K562 (cell line): ENCODE results near the gene REEP2. TPM values are rescaled to one million over a fixed set of nuclear protein-coding genes. Genes with fewer than 3 reads are reported as not detected.
A peak's percentile ranks its signal among the peaks of the same experiment; 100 is the strongest.

Experiments
- ATAC-seq: fragments of 200-7000 bp; cut with Tn5 transposase; 3 replicates; pipeline ENCODE4 v1.9.1; 2020; ENCODE audit warnings: moderate library complexity
- BruUV-seq: library from RNA; stranded (reverse); fragments of 400-500 nt; replicated peaks from 2 replicates; lab custom pipeline; 2021; lab: Mats Ljungman, UMichigan
- CTCF ChIA-PET: fragments of 300-600 bp; formaldehyde crosslinking; extraction: SDS; loops from one replicate; lab custom pipeline; 2021; ENCODE audit warnings: low intra/inter-chr PET ratio; lab: Yijun Ruan, JAX
- POLR2A ChIA-PET: fragments of 300-600, 350-650 bp; sonication (Branson Sonifier 250); formaldehyde crosslinking; extraction: SDS; loops from one replicate; lab custom pipeline; 2021; ENCODE audit warnings: antibody characterized with exemption, inconsistent platforms; lab: Yijun Ruan, JAX
- DNase-seq, 4 experiments: peaks; one replicate each; pipeline versions ENCODE4 v3.0.0 to v3.0.0-alpha.2; 2011 to 2018; ENCODE audit warnings: low spot score in 3 of 4, mixed read lengths in 3 of 4; ENCODE audit errors: extremely low read depth in 1 of 4
- FAIRE-seq: peaks from 2 replicates; lab custom pipeline; 2011; peaks lifted over from hg19 to GRCh38; lab: Jason Lieb, UNC
- H2AFZ ChIP-seq: 2 replicates; pipeline ENCODE4 v1.6.0; 2011; ENCODE audit warnings: low read depth, low read length, control low read depth, inconsistent platforms
- H3K27ac ChIP-seq: fragments of 200-600 bp; 3 replicates; pipeline ENCODE4 v1.8.0; 2011; ENCODE audit warnings: low read depth, mild to moderate bottlenecking, control low read depth, inconsistent platforms, low read length, moderate library complexity, mixed read lengths; ENCODE audit errors: extremely low read depth
- H3K27me3 ChIP-seq, 2 experiments: fragments of 300-600 bp in 1 of 2; 2 replicates in 1 of 2; 3 replicates in 1 of 2; pipeline versions ENCODE4 v1.6.0 to v1.8.0; 2011; ENCODE audit warnings: inconsistent platforms in 2 of 2, low read length in 2 of 2, mild to moderate bottlenecking in 1 of 2, mixed read lengths in 1 of 2, moderate library complexity in 1 of 2; ENCODE audit not compliant: control insufficient read depth in 2 of 2, insufficient read depth in 2 of 2
- H3K36me3 ChIP-seq: fragments of 300-600 bp; 3 replicates; pipeline ENCODE4 v1.8.0; 2011; ENCODE audit warnings: mild to moderate bottlenecking, low read length, inconsistent platforms; ENCODE audit not compliant: control insufficient read depth, insufficient read depth
- H3K4me1 ChIP-seq, 2 experiments: fragments of 200-600 bp in 1 of 2; replicated peaks in 1 of 2; 2 replicates in 1 of 2; 3 replicates in 1 of 2; pipeline versions ENCODE4 v1.5.1 to v1.8.0; 2011; ENCODE audit warnings: inconsistent platforms in 2 of 2, low read length in 2 of 2, mild to moderate bottlenecking in 1 of 2, mixed read lengths in 1 of 2, moderate library complexity in 1 of 2; ENCODE audit not compliant: control insufficient read depth in 2 of 2, insufficient read depth in 2 of 2
- H3K4me2 ChIP-seq: 2 replicates; pipeline ENCODE4 v1.6.1; 2011; ENCODE audit warnings: low read length, control low read depth, inconsistent platforms, mixed read lengths; ENCODE audit not compliant: insufficient read depth
- H3K4me3 ChIP-seq: fragments of 200-600 bp; sonication (generic), shearing (Covaris generic); 2 replicates; pipeline ENCODE4 v1.5.1; 2016; ENCODE audit warnings: control low read depth, inconsistent platforms
- H3K79me2 ChIP-seq: fragments of 200-600 bp; 3 replicates; pipeline ENCODE4 v1.8.0; 2011; ENCODE audit warnings: low read length, inconsistent platforms; ENCODE audit not compliant: control insufficient read depth, insufficient read depth
- H3K9ac ChIP-seq, 2 experiments: 2 replicates each; pipeline versions ENCODE4 v1.6.0 to v1.6.1; 2011; ENCODE audit warnings: low read depth in 2 of 2, low read length in 2 of 2, control low read depth in 1 of 2, inconsistent platforms in 1 of 2, mild to moderate bottlenecking in 1 of 2, mixed read lengths in 1 of 2; ENCODE audit not compliant: insufficient read depth in 1 of 2
- H3K9me1 ChIP-seq: one replicate; pipeline ENCODE4 v1.6.0; 2011; ENCODE audit warnings: inconsistent platforms, mild to moderate bottlenecking, low read length, moderate library complexity; ENCODE audit not compliant: control insufficient read depth, insufficient read depth
- H3K9me3 ChIP-seq: replicated peaks from 2 replicates; pipeline ENCODE4 v1.5.1; 2011; ENCODE audit warnings: low read depth, low read length, inconsistent platforms; ENCODE audit not compliant: control insufficient read depth, insufficient read depth
- H4K20me1 ChIP-seq: replicated peaks from 2 replicates; pipeline ENCODE4 v1.6.1; 2011; ENCODE audit warnings: low read length, inconsistent platforms, mixed read lengths; ENCODE audit not compliant: control insufficient read depth, insufficient read depth
- GABPB1 ChIP-seq: sonication (generic); formaldehyde crosslinking; IDR thresholded peaks from 2 replicates; pipeline ENCODE4 v1.8.0; 2022; ENCODE audit warnings: mild to moderate bottlenecking, missing genetic modification reagents
- JUND ChIP-seq, 2 experiments: IDR thresholded peaks; 2 replicates in 1 of 2; 3 replicates in 1 of 2; pipeline ENCODE4 v1.6.1; 2011; ENCODE audit warnings: borderline replicate concordance in 2 of 2, low read depth in 2 of 2, low read length in 2 of 2, improper control_type of control experiment in 1 of 2, missing biosample characterization in 1 of 2, missing genetic modification characterization in 1 of 2, missing genetic modification reagents in 1 of 2
- KAT7 ChIP-seq: sonication (generic); formaldehyde crosslinking; IDR thresholded peaks from 2 replicates; pipeline ENCODE4 v1.8.0; 2022; ENCODE audit warnings: missing genetic modification reagents, mild to moderate bottlenecking, borderline replicate concordance
- PML ChIP-seq: IDR thresholded peaks from 2 replicates; pipeline ENCODE4 v1.6.1; 2012; ENCODE audit warnings: low read length, inconsistent platforms
- PTTG1 ChIP-seq: fragments of 450-650 bp; IDR thresholded peaks from 2 replicates; pipeline ENCODE4 v1.6.1; 2016; ENCODE audit warnings: low read depth, mild to moderate bottlenecking, missing genetic modification characterization, missing compliant biosample characterization
- RBFOX2 ChIP-seq: fragments of 200-400 bp; formaldehyde crosslinking; IDR thresholded peaks from 2 replicates; pipeline ENCODE4 v1.6.1; 2017; ENCODE audit warnings: low read depth, mild to moderate bottlenecking, low read length, moderate library complexity
- TFAP4 ChIP-seq: sonication (generic); formaldehyde crosslinking; IDR thresholded peaks from 2 replicates; pipeline ENCODE4 v1.8.0; 2022; ENCODE audit warnings: missing genetic modification reagents, mild to moderate bottlenecking, moderate library complexity, borderline replicate concordance
- ZBTB40 ChIP-seq, 2 experiments: fragments of 450-650 bp in 1 of 2; sonication (generic) in 1 of 2; formaldehyde crosslinking in 1 of 2; IDR thresholded peaks; 2 replicates each; pipeline versions ENCODE4 v1.7.1 to v1.9.0; 2016 to 2022; ENCODE audit warnings: inconsistent platforms in 1 of 2, mild to moderate bottlenecking in 1 of 2, missing genetic modification reagents in 1 of 2
- ZNF354B ChIP-seq: fragments of 250-450 bp; sonication (Bioruptor Pico); IDR thresholded peaks from 2 replicates; pipeline ENCODE4 v1.4.0; 2020
- ZNF384 ChIP-seq: IDR thresholded peaks from 2 replicates; pipeline ENCODE4 v1.6.1; 2012; ENCODE audit warnings: low read depth, low read length, improper control_type of control experiment
- WGBS: fragments of 100-300 bp; shearing (Covaris generic); methylation state at CpG from one replicate; pipeline ENCODE4 v1.1.6; 2016; ENCODE audit warnings: low coverage, mixed read lengths; ENCODE audit not compliant: insufficient coverage; ENCODE audit errors: missing lambda C conversion rate; 5-methylcytosine and 5-hydroxymethylcytosine counted together
- in situ Hi-C: fragments of 300-500 bp; cut with MboI; formaldehyde crosslinking; loops from 4 replicates; pipeline ENCODE4 v1.15.0; 2018; ENCODE audit warnings: inconsistent platforms, mixed read lengths
- intact Hi-C: fragments of 100-400 bp; cut with micrococcal nuclease; formaldehyde crosslinking; loops from 2 replicates; pipeline ENCODE4 v1.14.2; 2022
- polyA plus RNA-seq, 8 experiments: library from polyadenylated mRNA; depleted of rRNA in 4 of 8; stranded (reverse) in 5 of 8; unstranded in 3 of 8; fragments of >200 nt; fragmentation: Nextera tagmentation in 2 of 8; fragmentation: Illumina TruSeq in 1 of 8; extraction: Ambion mirVana in 2 of 8; extraction: Trizol in 1 of 8; gene quantifications; 2 replicates each; pipeline versions ENCODE4 v1.2.1 to v1.2.3, GENCODE V29; 2011 to 2014; ENCODE audit warnings: inconsistent platforms in 1 of 8, missing spikeins in 1 of 8
- total RNA-seq, 7 experiments: library from RNA; depleted of rRNA in 6 of 7; stranded (reverse); fragments of >200 nt in 6 of 7; fragmentation: Illumina TruSeq in 2 of 7; extraction: Trizol in 2 of 7; gene quantifications; 2 replicates each; pipeline versions ENCODE4 v1.2.1 to v1.2.3, GENCODE V29; 2011 to 2021; ENCODE audit warnings: low replicate concordance in 1 of 7

REEP2 gene
- total and polyA plus RNA-seq, 9 of the 15 experiments (the other 6 are each of a cell fraction or from before 2014, with no cell fraction given): 0.03 to 1.1 (median 0.12) TPM; not detected in 1

- no TSS peak for BruUV-seq
- Histone ChIP-seq H3K9me3 (no peaks in the 10 kb centered on the region), H3K4me3 (peak overlapping the region; percentile 49), H3K9me1 (no peaks in the 10 kb centered on the region), H4K20me1 (no peaks in the 10 kb centered on the region), H3K9ac (peak overlapping the region; percentile 87 to 97), H3K79me2 (peaks cover 6% of the 10 kb centered on the region; the same call in 2 of the 3 replicates), H3K27me3 (no peaks in the 10 kb centered on the region), H3K36me3 (no peaks in the 10 kb centered on the region), H3K4me1 (peaks cover 49 to 51% of the 10 kb centered on the region in 2 experiments), H2AFZ (peak overlapping the region; percentile 30), H3K27ac (peak overlapping the region; percentile 78), H3K4me2 (peak overlapping the region; percentile 89)
- FAIRE-seq (peak; percentile 29), ATAC-seq (0 out of 3 replicates have a peak, but pooled peaks have one; percentile 1), DNase-seq (peak in 2 of 4 experiments; percentile 19 to 44)
- WGBS: 3% methylated on average over 10 of the region's 10 CpGs
- ChIA-PET CTCF (interaction anchor here (0.7 kb wide), 1 partner anchor 314 kb away, joined by 3 read pairs; the partner anchor contains the start of gene KIF20A), POLR2A (interaction anchor here (0.6 to 3.4 kb wide), 9 partner anchors 11 to 304 kb away, joined by 3 to 13 read pairs (median 4); partner anchors contain the start of gene EGR1)
- intact Hi-C loops: loop anchor here (2.0 kb wide), 1 partner anchor 28 kb away; the partner anchor contains the start of gene EGR1
- in situ Hi-C loops: no loop called here
- TF ChIP-seq GABPB1 (CRISPR knock-in tag): peak; percentile 4; the same call in 1 of the 2 replicates
- TF ChIP-seq ZBTB40 (IDR thresholded peaks at IDR 0.05): peak; percentile 56; the same call in 1 of the 2 replicates
- TF ChIP-seq ZBTB40 (CRISPR knock-in tag; IDR thresholded peaks at IDR 0.05): no peak
- TF ChIP-seq TFAP4 (CRISPR knock-in tag): peak; percentile 18
- TF ChIP-seq KAT7: peak; percentile 83; the same call in 1 of the 2 replicates
- TF ChIP-seq PML: peak; percentile 48; the same call in 1 of the 2 replicates
- TF ChIP-seq RBFOX2: peak; percentile 4; the same call in 1 of the 2 replicates
- no peak for TF ChIP-seq PTTG1 (tag)
- no peak for TF ChIP-seq ZNF354B (CRISPR knock-in tag)
- no peak for TF ChIP-seq JUND (IDR thresholded peaks at IDR 0.05; ENCODE audit: borderline replicate concordance, low read depth, low read length)
- 0 out of 3 replicates have a peak, but pooled peaks have one; percentile 15 for TF ChIP-seq JUND (tag; IDR thresholded peaks at IDR 0.05; ENCODE audit: borderline replicate concordance, low read depth, low read length)
- no peak for TF ChIP-seq ZNF384
Observed at GRCh38 chr5:138492560-138493045, 53.7 kb downstream of the REEP2 start.
